Measurements from ENCODE around the gene COLEC11. TPM values are rescaled to one million over a fixed set of nuclear protein-coding genes. Genes with fewer than 3 reads are reported as not detected.
"Not testable (repeated sequence)": the region's sequence is repeated elsewhere in the genome, so short reads cannot be mapped to it uniquely, and the experiment has no call there.

The COLEC11 gene
- total RNA-seq, result 0.47 and 0.49 TPM in 2 replicates

DNA sequence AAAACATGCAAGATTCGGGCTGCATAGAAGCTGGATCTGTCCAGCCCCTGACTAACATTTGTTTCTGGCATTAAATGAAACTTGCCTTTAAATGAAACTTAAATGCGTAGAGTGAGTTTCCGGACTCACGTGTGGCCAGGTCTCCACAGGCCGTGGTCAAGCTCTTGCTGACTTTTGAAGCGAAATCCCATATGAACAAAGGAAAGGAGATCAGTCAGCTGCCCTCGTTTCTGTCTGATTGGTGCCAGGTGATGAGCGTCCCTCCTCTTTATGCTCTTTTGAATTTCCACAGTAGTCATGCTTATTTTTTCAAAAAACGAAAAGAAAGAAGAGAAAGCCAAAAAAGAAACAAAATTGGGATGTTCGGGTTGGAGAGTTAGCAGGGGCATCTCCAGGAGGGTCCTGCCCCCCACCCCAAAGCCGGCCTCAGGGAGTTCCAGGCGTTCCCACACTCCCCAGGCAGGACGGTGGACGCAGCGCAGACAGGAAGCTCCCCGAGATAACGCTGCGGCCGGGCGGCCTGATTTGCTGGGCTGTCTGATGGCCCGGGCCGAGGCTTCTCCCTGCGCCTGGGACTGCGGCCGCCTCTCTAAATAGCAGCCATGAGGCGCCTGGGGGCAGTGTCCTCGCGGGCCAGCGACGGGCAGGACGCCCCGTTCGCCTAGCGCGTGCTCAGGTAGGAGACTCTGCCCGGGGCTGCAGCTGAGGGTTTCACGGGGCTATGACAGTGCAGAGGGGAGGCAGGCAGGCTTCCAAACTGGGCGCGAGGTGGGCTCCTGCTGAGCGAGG is at the start of gene COLEC11:
TSS of gene COLEC11 (plus strand) at position 620 of the 789 bp plus-strand sequence. CDS start 9,229 bp downstream, outside the sequence.
- peaks cover 11% of the 10 kb centered on the region for H3K4me1 Mint-ChIP-seq
- H3K4me3 Mint-ChIP-seq, result no peak within 1 kb of the TSS
- H3K27me3 Mint-ChIP-seq, result peaks cover 20% of the 10 kb centered on the region
- no peak within 1 kb of the TSS for H3K27ac Mint-ChIP-seq
- no peaks in the 10 kb centered on the region for H3K36me3 Mint-ChIP-seq (ENCODE audit: low read depth)
- intact Hi-C loops (cut with micrococcal nuclease), result no loop called here
- DNase-seq, result no peak
- H3K9me3 Mint-ChIP-seq, result no peaks in the 10 kb centered on the region

- DNase-seq, result no peak
- Mint-ChIP-seq H3K4me3 (no peak overlapping the region), H3K27me3 (no peaks in the 10 kb centered on the region), H3K4me1 (peaks cover 2% of the 10 kb centered on the region), H3K36me3 (ENCODE audit: low read depth) (peaks cover 65% of the 10 kb centered on the region), H3K27ac (no peak overlapping the region), H3K9me3 (no peaks in the 10 kb centered on the region)
- intact Hi-C loops (cut with micrococcal nuclease), result no loop called here
Measured at GRCh38 chr2:3545788-3546478, 49.0 kb upstream of the COLEC11 start.

DNA sequence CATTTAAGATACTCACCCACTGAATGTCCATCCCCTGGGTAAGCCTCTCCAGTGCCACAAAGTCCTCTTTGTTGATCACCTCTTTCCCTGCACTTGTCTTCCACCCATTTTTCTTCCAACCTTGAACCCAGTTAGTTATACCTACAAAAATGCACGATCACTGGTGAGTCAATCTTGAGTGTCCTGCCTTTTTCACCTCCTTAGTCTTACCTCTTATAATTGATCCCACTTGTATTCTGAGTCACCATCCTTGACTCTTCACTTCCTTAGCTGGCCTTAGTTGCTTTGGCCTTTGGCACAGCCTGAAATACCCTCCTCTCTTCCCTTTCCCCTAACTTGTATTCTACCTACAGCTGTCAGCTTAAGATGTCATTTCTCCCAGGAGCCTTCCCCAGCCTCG is 47.0 kb upstream of the COLEC11 start:
- H3K27ac Mint-ChIP-seq, result no peak overlapping the region

DNA sequence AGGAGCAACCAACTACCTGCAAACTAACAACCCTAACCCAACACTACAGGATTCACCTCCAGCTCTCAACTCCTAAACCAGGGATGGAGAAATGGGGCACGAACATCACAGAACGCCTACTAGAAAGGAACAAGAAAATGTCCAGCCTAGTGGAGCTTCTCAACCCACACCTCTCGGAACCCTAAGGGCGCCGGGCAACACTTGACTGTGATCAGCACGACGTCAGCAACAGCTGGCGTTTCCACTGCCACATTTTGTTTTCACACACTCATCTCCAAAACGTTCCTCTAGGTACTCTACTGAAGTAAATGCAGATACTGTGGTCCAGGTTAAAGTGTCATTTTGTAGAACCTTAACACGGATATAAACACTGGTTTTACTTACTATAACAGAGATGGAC is 41.0 kb upstream of the COLEC11 start:
- peaks cover 14% of the 10 kb centered on the region for H3K4me1 Mint-ChIP-seq
- H3K27me3 Mint-ChIP-seq, result no peaks in the 10 kb centered on the region
- no peak for DNase-seq
- peaks cover 77% of the 10 kb centered on the region for H3K36me3 Mint-ChIP-seq (ENCODE audit: low read depth)
- intact Hi-C loops (cut with micrococcal nuclease), result no loop called here
- no peak overlapping the region for H3K4me3 Mint-ChIP-seq
- no peaks in the 10 kb centered on the region for H3K9me3 Mint-ChIP-seq
- H3K27ac Mint-ChIP-seq, result no peak overlapping the region

More for the DNA sequence above, 47.0 kb upstream of the COLEC11 start:
- Mint-ChIP-seq H3K27me3 (no peaks in the 10 kb centered on the region), H3K9me3 (no peaks in the 10 kb centered on the region), H3K36me3 (ENCODE audit: low read depth) (peaks cover 66% of the 10 kb centered on the region), H3K4me1 (peaks cover 2% of the 10 kb centered on the region), H3K4me3 (no peak overlapping the region)
- intact Hi-C loops (cut with micrococcal nuclease), result no loop called here
- DNase-seq, result no peak

GRCh38 chr2:3557639-3558204 is 37.2 kb upstream of the COLEC11 start:
- intact Hi-C loops (cut with micrococcal nuclease), result loop anchor here (1.0 to 2.0 kb wide), 5 partner anchors 18 to 180 kb away; partner anchors contain the start of genes ADI1, EIPR1 and RPS7
- H3K27me3 Mint-ChIP-seq, result no peaks in the 10 kb centered on the region
- H3K4me1 Mint-ChIP-seq, result peaks cover 22% of the 10 kb centered on the region
- H3K4me3 Mint-ChIP-seq, result peak overlapping the region; percentile 89
- no peak for DNase-seq
- no peaks in the 10 kb centered on the region for H3K9me3 Mint-ChIP-seq
- peak overlapping the region; percentile 90 for H3K27ac Mint-ChIP-seq
- peaks cover 58% of the 10 kb centered on the region for H3K36me3 Mint-ChIP-seq (ENCODE audit: low read depth)

DNA sequence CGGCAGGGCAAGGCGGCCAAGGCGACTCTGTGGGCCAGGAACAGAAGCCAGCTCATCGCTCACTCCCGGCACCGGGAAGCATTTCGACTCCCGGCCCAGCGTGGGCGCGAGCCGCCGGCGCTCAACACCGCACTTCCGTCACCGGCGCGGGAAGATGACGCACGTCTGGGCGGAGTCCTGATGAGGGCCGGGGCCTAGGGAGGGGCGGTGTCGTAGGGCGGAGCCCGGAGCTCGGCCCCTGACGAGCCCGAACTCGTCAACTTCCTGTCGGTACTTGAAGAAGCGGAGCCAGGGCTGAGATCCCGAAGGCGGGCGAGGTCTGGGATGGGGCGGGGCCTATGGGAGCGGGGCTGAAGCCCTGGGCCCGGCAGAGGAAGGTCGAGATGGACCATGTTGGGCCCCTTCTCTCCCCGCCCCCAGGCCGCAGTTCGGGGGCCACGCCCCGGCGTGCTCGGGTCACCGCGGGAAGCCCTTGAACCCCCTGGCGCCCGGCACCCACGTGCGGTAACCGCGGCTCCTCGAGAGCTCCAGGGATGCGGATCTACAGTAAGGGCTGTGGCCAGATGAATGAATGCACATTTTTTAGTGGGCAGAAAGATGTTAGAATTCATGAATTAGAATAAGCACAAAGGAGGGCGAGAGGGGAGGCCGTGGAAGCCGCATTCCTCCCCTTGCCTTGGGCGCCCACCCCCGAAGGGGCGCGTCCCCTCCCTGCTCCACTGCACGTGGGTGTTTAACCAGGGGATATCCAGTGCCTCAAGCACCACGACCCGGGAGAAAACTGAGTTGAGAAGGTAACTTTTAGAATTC is 36.5 kb upstream of the COLEC11 start, which contains the start of gene RNASEH1:
TSS of gene RNASEH1 (minus strand) at position 129 of the 810 bp plus-strand sequence. CDS start at position 56, 73 bp downstream.
- peak; percentile 100 for DNase-seq
- Mint-ChIP-seq H3K36me3 (ENCODE audit: low read depth) (peaks cover 59% of the 10 kb centered on the region), H3K27me3 (no peaks in the 10 kb centered on the region), H3K27ac (peak within 1 kb of the TSS; percentile 90), H3K4me3 (peak within 1 kb of the TSS; percentile 89), H3K9me3 (no peaks in the 10 kb centered on the region), H3K4me1 (peaks cover 26% of the 10 kb centered on the region)
- intact Hi-C loops (cut with micrococcal nuclease), result loop anchor here (1.0 to 2.0 kb wide), 5 partner anchors 17 to 181 kb away; partner anchors contain the start of genes ADI1, EIPR1 and RPS7

GRCh38 chr2:3563521-3563976 is 31.4 kb upstream of the COLEC11 start:
- intact Hi-C loops (cut with micrococcal nuclease), result no loop called here
- Mint-ChIP-seq H3K4me1 (peaks cover 11% of the 10 kb centered on the region), H3K4me3 (no peak overlapping the region), H3K27ac (no peak overlapping the region), H3K36me3 (ENCODE audit: low read depth) (peaks cover 13% of the 10 kb centered on the region), H3K9me3 (no peaks in the 10 kb centered on the region), H3K27me3 (no peaks in the 10 kb centered on the region)
- DNase-seq, result no peak

GRCh38 chr2:3565117-3565516 is 29.8 kb upstream of the COLEC11 start:
- no peak for DNase-seq
- intact Hi-C loops (cut with micrococcal nuclease), result no loop called here
- Mint-ChIP-seq H3K27ac (no peak overlapping the region), H3K9me3 (no peaks in the 10 kb centered on the region), H3K4me1 (peaks cover 9% of the 10 kb centered on the region), H3K4me3 (no peak overlapping the region), H3K27me3 (no peaks in the 10 kb centered on the region), H3K36me3 (ENCODE audit: low read depth) (peaks cover 10% of the 10 kb centered on the region)

GRCh38 chr2:3566806-3567205 is 28.1 kb upstream of the COLEC11 start:
- no peak overlapping the region for H3K4me3 Mint-ChIP-seq
- no peak for DNase-seq
- H3K27me3 Mint-ChIP-seq, result no peaks in the 10 kb centered on the region
- H3K36me3 Mint-ChIP-seq (ENCODE audit: low read depth), result peaks cover 4% of the 10 kb centered on the region
- intact Hi-C loops (cut with micrococcal nuclease), result no loop called here
- H3K4me1 Mint-ChIP-seq, result peaks cover 7% of the 10 kb centered on the region
- H3K27ac Mint-ChIP-seq, result no peak overlapping the region
- no peaks in the 10 kb centered on the region for H3K9me3 Mint-ChIP-seq

- not testable (repeated sequence) for H3K4me1 Mint-ChIP-seq; H3K4me3 Mint-ChIP-seq; H3K36me3 Mint-ChIP-seq (ENCODE audit: low read depth); H3K27ac Mint-ChIP-seq; DNase-seq; H3K27me3 Mint-ChIP-seq; H3K9me3 Mint-ChIP-seq
- intact Hi-C loops (cut with micrococcal nuclease), result loop anchor here (10.0 kb wide), 1 partner anchor 955 kb away; no protein-coding TSS in a partner anchor
Measured at GRCh38 chr2:3569656-3570055, 25.3 kb upstream of the COLEC11 start.

- no peak overlapping the region for H3K27ac Mint-ChIP-seq
- DNase-seq, result no peak
- H3K4me3 Mint-ChIP-seq, result no peak overlapping the region
- H3K27me3 Mint-ChIP-seq, result no peaks in the 10 kb centered on the region
- H3K36me3 Mint-ChIP-seq (ENCODE audit: low read depth), result peaks cover 10% of the 10 kb centered on the region
- no peaks in the 10 kb centered on the region for H3K9me3 Mint-ChIP-seq
- intact Hi-C loops (cut with micrococcal nuclease), result loop anchor here (10.0 kb wide), 1 partner anchor 956 kb away; no protein-coding TSS in a partner anchor
- H3K4me1 Mint-ChIP-seq, result peaks cover 11% of the 10 kb centered on the region
Measured at GRCh38 chr2:3571284-3571683, 23.6 kb upstream of the COLEC11 start.

DNA sequence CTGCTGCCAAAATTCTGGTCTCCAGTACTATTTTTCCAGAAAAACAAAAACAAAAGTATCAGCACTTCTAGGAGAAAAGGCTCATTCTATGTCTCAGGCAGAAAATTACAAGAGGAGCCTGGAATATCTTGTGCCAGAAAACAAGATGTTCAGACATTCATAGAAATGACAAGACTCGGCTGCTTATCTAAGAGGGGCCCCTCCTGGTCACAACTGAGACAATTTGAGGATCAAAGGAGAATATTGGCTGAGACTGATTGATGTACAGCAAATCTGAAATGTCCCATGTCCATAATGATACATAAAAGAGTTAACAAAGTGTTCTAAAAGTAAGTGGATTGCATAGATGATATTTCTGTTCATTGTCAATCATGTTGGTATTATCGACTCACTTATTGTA is 22.3 kb upstream of the COLEC11 start:
- Mint-ChIP-seq H3K27ac (no peak overlapping the region), H3K36me3 (ENCODE audit: low read depth) (peaks cover 23% of the 10 kb centered on the region), H3K9me3 (no peaks in the 10 kb centered on the region), H3K4me1 (peaks cover 23% of the 10 kb centered on the region), H3K27me3 (no peaks in the 10 kb centered on the region), H3K4me3 (no peak overlapping the region)
- DNase-seq, result no peak
- intact Hi-C loops (cut with micrococcal nuclease), result loop anchor here (10.0 kb wide), 1 partner anchor 958 kb away; no protein-coding TSS in a partner anchor

- H3K9me3 Mint-ChIP-seq, result no peaks in the 10 kb centered on the region
- intact Hi-C loops (cut with micrococcal nuclease), result loop anchor here (10.0 kb wide), 1 partner anchor 959 kb away; no protein-coding TSS in a partner anchor
- peaks cover 38% of the 10 kb centered on the region for H3K36me3 Mint-ChIP-seq (ENCODE audit: low read depth)
- H3K4me3 Mint-ChIP-seq, result peak overlapping the region; percentile 92
- peaks cover 35% of the 10 kb centered on the region for H3K4me1 Mint-ChIP-seq
- DNase-seq, result no peak
- no peaks in the 10 kb centered on the region for H3K27me3 Mint-ChIP-seq
- no peak overlapping the region for H3K27ac Mint-ChIP-seq
Measured at GRCh38 chr2:3574155-3574554, 20.8 kb upstream of the COLEC11 start.
